Measurements from ENCODE around the gene ZSCAN26.
A peak's percentile ranks its signal among the peaks of the same experiment; 100 is the strongest.

The ZSCAN26 gene

DNA sequence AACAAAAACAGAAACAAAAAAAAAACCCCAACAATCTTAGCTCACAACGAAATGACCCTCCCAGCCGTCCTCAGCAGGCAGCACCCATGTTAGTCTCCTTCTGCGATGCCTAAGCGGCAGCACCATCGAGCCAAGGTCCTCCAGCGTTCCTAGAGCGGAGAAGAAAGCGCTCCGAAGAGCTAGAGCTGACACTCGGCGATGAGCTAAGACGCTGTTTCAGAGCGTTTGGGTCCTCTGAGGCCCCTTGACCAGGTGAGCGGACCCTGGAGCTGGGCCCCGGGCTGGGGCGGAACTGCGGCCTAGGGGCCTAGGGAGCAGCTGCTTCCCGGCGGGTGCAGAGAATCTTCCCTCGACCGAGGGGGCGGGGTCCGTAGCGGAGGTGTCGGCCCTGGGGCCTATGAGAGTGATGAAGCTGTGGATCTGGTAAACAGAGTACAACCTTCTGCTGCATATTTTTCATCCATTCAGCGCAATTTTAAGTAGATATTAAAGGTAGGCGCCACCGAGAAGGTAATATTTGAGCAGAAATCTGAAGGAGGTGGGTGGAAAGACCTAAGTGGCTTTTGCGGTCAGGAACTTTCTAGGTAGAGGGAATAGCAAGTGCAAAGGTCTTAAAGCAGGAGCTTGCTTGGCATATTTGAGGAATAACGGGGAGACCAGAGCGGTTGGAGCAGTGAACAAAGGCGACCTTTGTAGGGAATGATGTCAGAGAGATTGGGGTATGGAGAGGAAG is at the start of gene ZSCAN26:
ZSCAN26 (plus strand) TSS at position 182 of the 733 bp plus-strand sequence. CDS start 4,777 bp downstream, outside the sequence.
- ChIA-PET POLR2A (interaction anchor here (0.5 to 6.8 kb wide), 24 partner anchors 8 to 429 kb away, joined by 3 to 100 read pairs (median 6); partner anchors contain the start of genes PGBD1, ZKSCAN3, ZKSCAN4 and ZKSCAN8), CTCF (interaction anchor here (0.6 to 1.5 kb wide), 2 partner anchors 14 to 96 kb away, joined by 5 read pairs; partner anchors contain the start of gene PGBD1)
- DNase-seq (ENCODE audit: extremely low spot score) = peak; percentile 79
- TF ChIP-seq FOXM1 (IDR thresholded peaks at IDR 0.05; ENCODE audit: borderline replicate concordance) = no peak
- peak; percentile 48; the same call in 1 of the 2 replicates for TF ChIP-seq NFRKB (IDR thresholded peaks at IDR 0.05)
- no peak for TF ChIP-seq BHLHE40 (IDR thresholded peaks at IDR 0.05; ENCODE audit: borderline replicate concordance)
- TF ChIP-seq L3MBTL2 (conservative IDR thresholded peaks at IDR 0.05) = peak; percentile 66
- peak; percentile 38; the same call in 1 of the 2 replicates for TF ChIP-seq ELF4 (IDR thresholded peaks at IDR 0.05)

DNA sequence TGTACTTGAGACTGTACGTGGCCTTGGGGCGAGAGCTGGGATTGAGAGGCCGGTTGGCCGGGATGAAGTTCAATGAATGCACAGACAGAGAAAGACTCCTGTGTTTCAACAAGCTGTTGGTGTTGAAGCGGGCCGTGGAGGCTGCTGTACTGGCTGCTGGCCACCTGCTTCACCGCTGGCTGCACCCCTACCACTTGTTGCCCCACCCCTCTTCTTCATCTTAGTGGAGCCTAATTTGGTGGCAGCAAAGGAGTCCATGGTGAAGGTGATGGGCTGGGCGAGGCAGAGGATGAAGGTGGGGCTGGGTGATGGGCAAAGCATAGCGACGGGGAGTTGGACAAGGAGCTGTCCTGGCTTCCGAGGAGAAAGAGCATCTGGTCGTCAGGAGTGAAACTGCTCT is 49.1 kb upstream of the ZSCAN26 start:
- DNase-seq (ENCODE audit: extremely low spot score) = no peak
- ChIA-PET CTCF (no interaction called here), POLR2A (interaction anchor here (0.8 to 2.8 kb wide), 12 partner anchors 10 to 138 kb away, joined by 3 to 20 read pairs (median 5); partner anchors contain the start of genes ZKSCAN4, ZKSCAN8 and ZSCAN26)
- TF ChIP-seq ELF4 (IDR thresholded peaks at IDR 0.05) (no peak), FOXA1 (IDR thresholded peaks at IDR 0.05) (no peak)

DNA sequence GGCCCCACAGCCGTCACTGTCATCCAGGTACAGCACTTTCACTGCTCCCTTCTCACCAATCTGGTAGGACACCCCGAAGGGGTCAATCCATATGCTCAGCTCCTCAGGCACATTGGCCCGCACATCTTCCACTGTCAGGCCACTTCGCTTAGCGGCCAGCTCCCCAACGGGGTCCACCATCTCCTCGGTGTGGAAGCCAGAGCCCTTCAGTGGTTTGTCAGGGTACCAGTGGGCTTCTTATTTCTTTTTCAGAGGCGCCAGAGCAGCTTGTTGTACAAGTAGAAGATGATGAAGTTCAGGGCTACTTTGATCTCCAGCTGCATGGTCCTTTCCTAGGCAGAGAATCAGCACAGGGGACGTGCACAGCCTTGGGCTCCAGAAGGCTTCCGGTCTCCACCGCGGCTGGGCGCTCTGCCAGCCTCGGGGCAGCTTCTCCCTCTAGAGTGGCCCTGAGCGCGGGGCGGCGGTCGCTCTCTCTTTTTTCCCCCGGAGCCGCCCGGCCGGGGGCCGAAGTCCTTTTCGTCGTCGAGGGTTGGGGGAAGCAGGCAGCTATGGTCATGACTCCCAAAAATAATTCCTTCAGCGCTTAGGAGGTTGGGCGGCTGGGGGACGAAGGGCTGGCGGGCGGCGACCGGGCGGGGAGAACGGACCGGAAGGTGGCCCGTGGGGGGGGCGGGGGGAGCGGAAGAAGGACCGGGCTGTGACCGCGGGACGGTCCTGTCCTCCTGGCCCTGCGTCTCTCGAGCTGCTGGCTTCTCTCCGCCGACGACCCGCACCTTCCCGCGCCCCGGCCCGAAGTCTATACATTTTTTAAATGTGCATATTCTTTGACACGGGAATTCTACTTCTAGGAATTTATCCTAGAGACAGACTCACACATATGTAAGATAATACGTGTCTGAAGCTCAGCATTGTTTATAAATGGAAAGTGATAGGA is 48.4 kb upstream of the ZSCAN26 start:
- ChIA-PET CTCF (interaction anchor here (1.0 kb wide), 1 partner anchor 137 kb away, joined by 3 read pairs; no protein-coding TSS in a partner anchor), POLR2A (interaction anchor here (0.8 to 2.8 kb wide), 14 partner anchors 8 to 137 kb away, joined by 3 to 20 read pairs (median 6); partner anchors contain the start of genes ZKSCAN4, ZKSCAN8 and ZSCAN26)
- DNase-seq (ENCODE audit: extremely low spot score) = peak; percentile 67
- TF ChIP-seq TARDBP (IDR thresholded peaks at IDR 0.05) = no peak
- no peak for TF ChIP-seq ARNT (IDR thresholded peaks at IDR 0.05)
- TF ChIP-seq, protein P1, sequence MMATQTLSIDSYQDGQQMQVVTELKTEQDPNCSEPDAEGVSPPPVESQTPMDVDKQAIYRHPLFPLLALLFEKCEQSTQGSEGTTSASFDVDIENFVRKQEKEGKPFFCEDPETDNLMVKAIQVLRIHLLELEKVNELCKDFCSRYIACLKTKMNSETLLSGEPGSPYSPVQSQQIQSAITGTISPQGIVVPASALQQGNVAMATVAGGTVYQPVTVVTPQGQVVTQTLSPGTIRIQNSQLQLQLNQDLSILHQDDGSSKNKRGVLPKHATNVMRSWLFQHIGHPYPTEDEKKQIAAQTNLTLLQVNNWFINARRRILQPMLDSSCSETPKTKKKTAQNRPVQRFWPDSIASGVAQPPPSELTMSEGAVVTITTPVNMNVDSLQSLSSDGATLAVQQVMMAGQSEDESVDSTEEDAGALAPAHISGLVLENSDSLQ (IDR thresholded peaks at IDR 0.05) = no peak
- TF ChIP-seq SP1 (IDR thresholded peaks at IDR 0.05) = no peak
- no peak for TF ChIP-seq HDGF (IDR thresholded peaks at IDR 0.05; ENCODE audit: borderline replicate concordance)
- TF ChIP-seq LEF1 (IDR thresholded peaks at IDR 0.05; ENCODE audit: borderline replicate concordance) = 0 out of 2 replicates have a peak, but pooled peaks have one; percentile 35
- TF ChIP-seq SUZ12 (IDR thresholded peaks at IDR 0.05) = no peak
- no peak for TF ChIP-seq ZNF384 (IDR thresholded peaks at IDR 0.05)
- peak; percentile 96 for TF ChIP-seq L3MBTL2 (conservative IDR thresholded peaks at IDR 0.05)
- no peak for TF ChIP-seq FOXM1 (IDR thresholded peaks at IDR 0.05; ENCODE audit: borderline replicate concordance)
- no peak for TF ChIP-seq BHLHE40 (IDR thresholded peaks at IDR 0.05; ENCODE audit: borderline replicate concordance)
- no peak for TF ChIP-seq FOXK2 (IDR thresholded peaks at IDR 0.05)
- no peak for TF ChIP-seq CTBP1 (IDR thresholded peaks at IDR 0.05; ENCODE audit: borderline replicate concordance)
- TF ChIP-seq NFRKB (IDR thresholded peaks at IDR 0.05) = no peak
- no peak for TF ChIP-seq ELF4 (IDR thresholded peaks at IDR 0.05)
- no peak for TF ChIP-seq FOXA1 (IDR thresholded peaks at IDR 0.05)

DNA sequence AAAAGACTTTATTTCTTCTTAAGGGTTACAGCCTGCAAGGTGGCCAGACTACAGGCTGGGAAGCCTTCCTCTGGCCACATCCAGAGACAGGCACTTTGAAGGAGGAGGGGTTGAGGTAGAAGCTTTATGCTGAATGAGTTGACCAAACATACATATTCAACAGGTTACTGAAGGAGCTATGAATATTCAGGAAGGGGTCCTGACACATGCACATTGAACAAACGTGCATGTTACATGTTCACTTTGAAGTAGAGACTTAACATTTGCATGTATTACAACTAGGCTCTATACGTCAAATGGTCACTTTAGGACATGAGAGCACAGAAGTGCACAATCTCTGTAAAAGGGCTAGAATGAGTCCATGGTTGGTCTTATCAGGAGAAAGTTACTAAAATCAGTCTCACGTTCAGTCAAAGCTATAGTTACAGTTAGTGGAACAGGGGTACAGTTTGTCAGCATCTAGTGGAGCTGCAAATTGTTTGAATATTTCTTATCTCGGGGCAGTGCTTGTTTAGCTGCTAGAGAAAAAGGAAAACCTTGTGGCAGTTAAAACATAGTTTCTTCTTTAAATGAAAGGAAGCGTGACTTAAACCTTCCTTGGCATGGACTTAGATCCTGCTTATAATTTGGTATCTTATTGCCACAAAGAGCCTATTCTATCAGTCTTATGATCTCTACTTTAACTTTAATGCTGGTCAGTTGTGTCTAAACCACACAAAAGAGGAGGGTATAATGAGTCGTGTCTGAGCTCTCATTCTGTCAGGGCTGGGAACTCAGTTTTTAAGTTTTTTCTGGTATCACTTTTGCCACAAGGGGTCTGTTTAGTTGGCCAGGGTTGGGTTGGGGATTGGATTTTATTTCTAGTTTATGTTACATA is 46.4 kb upstream of the ZSCAN26 start:
- DNase-seq (ENCODE audit: extremely low spot score) = no peak
- POLR2A ChIA-PET = interaction anchor here (0.8 to 1.7 kb wide), 7 partner anchors 13 to 327 kb away, joined by 3 to 6 read pairs (median 3); partner anchors contain the start of genes ZKSCAN8 and ZSCAN26
- no peak for TF ChIP-seq HDGF (IDR thresholded peaks at IDR 0.05; ENCODE audit: borderline replicate concordance)
- TF ChIP-seq ARNT (IDR thresholded peaks at IDR 0.05) = no peak
- TF ChIP-seq ELF4 (IDR thresholded peaks at IDR 0.05) = no peak
- no peak for TF ChIP-seq NFRKB (IDR thresholded peaks at IDR 0.05)
- no peak for TF ChIP-seq SUZ12 (IDR thresholded peaks at IDR 0.05)
- no peak for TF ChIP-seq FOXM1 (IDR thresholded peaks at IDR 0.05; ENCODE audit: borderline replicate concordance)
- TF ChIP-seq TARDBP (IDR thresholded peaks at IDR 0.05) = no peak
- no peak for TF ChIP-seq FOXK2 (IDR thresholded peaks at IDR 0.05)
- no peak for TF ChIP-seq SP1 (IDR thresholded peaks at IDR 0.05)
- TF ChIP-seq, protein P1 (IDR thresholded peaks at IDR 0.05) = no peak
- TF ChIP-seq L3MBTL2 (conservative IDR thresholded peaks at IDR 0.05) = no peak
- TF ChIP-seq LEF1 (IDR thresholded peaks at IDR 0.05; ENCODE audit: borderline replicate concordance) = no peak
- no peak for TF ChIP-seq ZNF384 (IDR thresholded peaks at IDR 0.05)
- no peak for TF ChIP-seq FOXA1 (IDR thresholded peaks at IDR 0.05)
- no peak for TF ChIP-seq CTBP1 (IDR thresholded peaks at IDR 0.05; ENCODE audit: borderline replicate concordance)
- no peak for TF ChIP-seq BHLHE40 (IDR thresholded peaks at IDR 0.05; ENCODE audit: borderline replicate concordance)
- CTCF ChIA-PET = no interaction called here

All from HEK293T (cell line).